Left lung (tissue), 10 donors: Measurements from ENCODE around the gene NOTCH1. TPM values are rescaled to one million over a fixed set of nuclear protein-coding genes. Genes with fewer than 3 reads are reported as not detected.

Source experiments
- ATAC-seq: fragments of 200-7000 bp; cut with Tn5 transposase; one replicate; pipeline ENCODE4 v1.9.1; 2020; ENCODE audit warnings: moderate library complexity
- DNase-seq, 4 donors: peaks; one replicate each; pipeline ENCODE4 v3.0.0-alpha.2; 2013 to 2020
- H3K27ac ChIP-seq, 2 donors: fragments of 200-600 bp; sonication (generic) in 1 of 2; one replicate each; pipeline versions ENCODE4 v1.5.0 to v1.8.0; 2020 to 2021
- H3K27me3 ChIP-seq, 2 donors: fragments of 200-600 bp; sonication (generic) in 1 of 2; one replicate each; pipeline versions ENCODE4 v1.5.0 to v1.8.0; 2020 to 2021
- H3K36me3 ChIP-seq, 2 donors: fragments of 200-600 bp; sonication (generic) in 1 of 2; one replicate each; pipeline versions ENCODE4 v1.5.0 to v1.8.0; 2020 to 2021
- H3K4me1 ChIP-seq, 2 donors: fragments of 200-600 bp; one replicate each; pipeline ENCODE4 v1.8.0; 2021
- H3K4me3 ChIP-seq, 2 donors: fragments of 200-600 bp; sonication (generic) in 1 of 2; one replicate each; pipeline versions ENCODE4 v1.5.0 to v1.8.0; 2020 to 2021; ENCODE audit warnings: mild to moderate bottlenecking in 1 of 2
- H3K9me3 ChIP-seq, 2 donors: fragments of 200-600 bp; sonication (generic) in 1 of 2; one replicate each; pipeline versions ENCODE4 v1.5.0 to v1.8.0; 2020 to 2021
- intact Hi-C, 2 donors: fragments of 100-400 bp; cut with DNase I; formaldehyde crosslinking; loops; one replicate each; pipeline versions ENCODE4 v1.11.2 to v1.14.2; 2022
- polyA plus RNA-seq, 6 donors: library from polyadenylated mRNA; unstranded; fragments of 120-200 nt; gene quantifications; one replicate each; pipeline ENCODE4 v1.2.1, GENCODE V29; 2013; ENCODE audit not compliant: insufficient read length in 6 of 6
- total RNA-seq, 2 donors: library from RNA; stranded (reverse); fragmentation: NEBNext Ultra II Directional; extraction: Animal tissue kit (Norgen Biotek cat#: 25700); gene quantifications; one replicate each; pipeline ENCODE4 v1.2.1, GENCODE V29; 2021
- TF ChIP-seq, protein P1 (sequence below), 2 donors: fragments of 200-600 bp; sonication (generic) in 1 of 2; IDR thresholded peaks; one replicate each; pipeline versions ENCODE4 v1.5.0 to v1.8.0; 2021; ENCODE audit warnings: antibody characterized with exemption in 2 of 2
- donor health status: DM: no; HTN: yes; CAD: no.
- donor health status: DM: no; HTN: no; CAD: no.

The NOTCH1 gene
- total and polyA plus RNA-seq, 8 donors = 21.7 to 102 (median 33.7) TPM

DNA sequence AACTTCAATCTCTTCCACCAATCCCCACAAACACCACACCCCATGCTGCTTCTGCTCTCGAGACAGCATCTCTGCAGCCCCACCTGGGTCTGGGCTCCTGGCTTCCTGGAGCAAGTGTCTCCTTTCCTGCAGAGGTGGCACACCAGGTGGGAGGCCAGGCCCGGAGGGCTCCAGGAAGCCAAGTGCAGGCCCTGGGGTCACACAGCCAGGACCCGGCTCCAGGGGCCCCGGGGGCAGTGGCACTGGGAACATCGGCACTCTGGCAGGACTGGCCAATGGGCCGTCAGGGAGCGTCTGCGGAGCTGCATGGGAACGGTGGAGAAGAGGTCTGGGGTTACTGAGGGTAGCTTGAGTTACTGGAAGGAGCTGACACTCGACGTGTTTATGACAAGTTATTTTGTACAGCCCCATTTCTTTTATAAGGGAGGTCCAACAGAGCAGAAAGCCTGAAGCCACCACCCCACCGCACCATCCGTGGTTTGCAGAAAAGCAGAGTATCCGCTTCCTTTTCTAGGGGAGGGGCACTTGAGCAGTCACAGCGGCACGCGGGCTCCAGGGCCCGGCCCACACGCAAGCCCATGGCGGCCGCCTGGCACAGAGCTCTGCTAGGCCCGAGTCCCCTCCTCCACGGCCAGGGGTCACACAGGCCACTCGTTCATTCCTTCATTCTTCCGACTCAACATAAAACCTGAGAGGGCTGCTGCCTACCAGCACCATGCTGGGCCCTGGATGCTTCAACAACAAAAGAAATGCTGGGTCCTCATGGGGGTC, 91.6 kb downstream of the NOTCH1 start:
- no peak for ATAC-seq
- intact Hi-C loops = no loop called here
- TF ChIP-seq, protein P1, sequence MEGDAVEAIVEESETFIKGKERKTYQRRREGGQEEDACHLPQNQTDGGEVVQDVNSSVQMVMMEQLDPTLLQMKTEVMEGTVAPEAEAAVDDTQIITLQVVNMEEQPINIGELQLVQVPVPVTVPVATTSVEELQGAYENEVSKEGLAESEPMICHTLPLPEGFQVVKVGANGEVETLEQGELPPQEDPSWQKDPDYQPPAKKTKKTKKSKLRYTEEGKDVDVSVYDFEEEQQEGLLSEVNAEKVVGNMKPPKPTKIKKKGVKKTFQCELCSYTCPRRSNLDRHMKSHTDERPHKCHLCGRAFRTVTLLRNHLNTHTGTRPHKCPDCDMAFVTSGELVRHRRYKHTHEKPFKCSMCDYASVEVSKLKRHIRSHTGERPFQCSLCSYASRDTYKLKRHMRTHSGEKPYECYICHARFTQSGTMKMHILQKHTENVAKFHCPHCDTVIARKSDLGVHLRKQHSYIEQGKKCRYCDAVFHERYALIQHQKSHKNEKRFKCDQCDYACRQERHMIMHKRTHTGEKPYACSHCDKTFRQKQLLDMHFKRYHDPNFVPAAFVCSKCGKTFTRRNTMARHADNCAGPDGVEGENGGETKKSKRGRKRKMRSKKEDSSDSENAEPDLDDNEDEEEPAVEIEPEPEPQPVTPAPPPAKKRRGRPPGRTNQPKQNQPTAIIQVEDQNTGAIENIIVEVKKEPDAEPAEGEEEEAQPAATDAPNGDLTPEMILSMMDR (IDR thresholded peaks at IDR 0.05) = no peak
- Histone ChIP-seq H3K27me3 (no peaks in the 10 kb centered on the region), H3K36me3 (peaks cover 0 to 100% of the 10 kb centered on the region in 2 donors), H3K9me3 (no peaks in the 10 kb centered on the region), H3K4me1 (no peaks in the 10 kb centered on the region), H3K27ac (no peak overlapping the region), H3K4me3 (no peak overlapping the region)
- DNase-seq = no peak

DNA sequence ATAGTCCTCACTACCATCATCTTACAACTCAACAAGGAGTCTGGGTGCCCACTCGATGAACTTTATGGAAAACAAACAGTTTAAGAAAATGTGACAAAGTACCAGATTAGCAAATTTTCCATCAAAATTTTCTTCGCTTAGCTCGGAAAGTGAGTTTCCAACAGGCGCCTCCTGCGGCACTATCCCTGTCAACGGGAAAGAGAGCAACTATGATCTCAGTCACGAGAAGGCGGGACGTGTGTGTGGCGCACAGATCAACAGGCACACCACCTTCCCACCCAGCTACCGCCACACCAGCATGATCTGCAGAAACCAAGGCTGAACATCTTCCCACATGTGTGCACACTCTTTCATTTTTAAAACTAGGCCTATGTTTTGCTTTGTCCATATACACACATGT, 92.5 kb downstream of the NOTCH1 start:
- Histone ChIP-seq H3K4me3 (no peak overlapping the region), H3K36me3 (peaks cover 0 to 98% of the 10 kb centered on the region in 2 donors), H3K27ac (no peak overlapping the region), H3K27me3 (no peaks in the 10 kb centered on the region), H3K4me1 (no peaks in the 10 kb centered on the region), H3K9me3 (no peaks in the 10 kb centered on the region)
- DNase-seq (no peak), ATAC-seq (no peak)
- TF ChIP-seq, protein P1 (IDR thresholded peaks at IDR 0.05) = no peak
- intact Hi-C loops = no loop called here

DNA sequence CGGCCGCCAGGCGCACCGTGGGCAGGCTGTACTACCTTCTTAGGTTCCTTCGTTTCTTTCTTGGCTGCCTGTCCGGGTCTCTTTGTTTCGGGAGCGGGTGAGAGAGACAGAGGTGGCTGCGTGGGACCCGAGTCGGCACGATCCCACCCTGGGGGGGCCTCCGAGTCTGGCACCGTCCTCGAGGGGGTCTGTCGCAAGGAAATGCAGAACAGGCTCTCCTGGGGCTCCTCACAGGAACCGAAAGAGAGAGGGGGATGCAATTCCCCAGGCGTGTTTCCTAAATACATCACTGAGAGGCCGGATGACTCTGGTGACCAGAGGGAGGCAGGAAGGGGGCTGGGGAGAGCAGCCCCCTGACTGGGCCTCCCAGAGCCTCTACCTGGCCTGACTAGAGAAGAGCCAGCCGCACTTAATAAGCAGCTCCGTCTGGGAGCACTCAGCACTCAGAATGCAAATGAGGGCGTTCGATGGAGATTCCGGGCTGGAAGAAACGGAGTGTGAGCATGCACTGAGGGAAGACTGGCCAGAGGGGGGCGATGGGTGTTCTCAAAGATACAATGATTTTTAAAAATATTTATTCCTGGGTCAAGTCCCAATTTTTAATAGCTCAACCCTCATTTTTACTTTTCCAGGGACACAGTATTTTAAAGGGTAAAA, 94.5 kb downstream of the NOTCH1 start:
- Histone ChIP-seq H3K27me3 (no peaks in the 10 kb centered on the region), H3K4me3 (no peak overlapping the region), H3K9me3 (no peaks in the 10 kb centered on the region), H3K4me1 (no peaks in the 10 kb centered on the region), H3K27ac (no peak overlapping the region), H3K36me3 (peaks cover 0 to 97% of the 10 kb centered on the region in 2 donors)
- intact Hi-C loops = no loop called here
- ATAC-seq (no peak), DNase-seq (no peak)
- TF ChIP-seq, protein P1 (IDR thresholded peaks at IDR 0.05) = no peak

DNA sequence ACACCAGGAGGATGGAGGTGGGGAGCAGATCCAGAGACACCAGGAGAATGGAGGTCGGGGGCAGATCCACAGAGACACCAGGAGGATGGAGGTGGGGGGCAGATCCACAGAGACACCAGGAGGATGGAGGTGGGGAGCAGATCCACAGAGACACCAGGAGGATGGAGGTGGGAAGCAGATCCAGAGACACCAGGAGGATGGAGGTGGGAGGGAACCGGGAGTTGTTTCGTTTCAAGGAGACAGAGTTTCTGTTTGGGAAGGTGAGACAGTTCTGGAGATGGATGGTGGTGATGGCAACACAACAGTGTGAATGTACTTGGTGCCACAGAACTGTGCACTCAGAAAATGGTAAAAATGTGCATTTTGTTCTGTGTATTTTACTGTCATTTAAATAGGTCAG, 97.2 kb downstream of the NOTCH1 start:
- Histone ChIP-seq H3K27ac (no peak overlapping the region), H3K9me3 (no peaks in the 10 kb centered on the region), H3K36me3 (peaks cover 0 to 97% of the 10 kb centered on the region in 2 donors), H3K4me1 (no peaks in the 10 kb centered on the region), H3K4me3 (no peak overlapping the region), H3K27me3 (no peaks in the 10 kb centered on the region)
- TF ChIP-seq, protein P1 (IDR thresholded peaks at IDR 0.05) = no peak
- no peak for ATAC-seq
- intact Hi-C loops = no loop called here
- no peak for DNase-seq

DNA sequence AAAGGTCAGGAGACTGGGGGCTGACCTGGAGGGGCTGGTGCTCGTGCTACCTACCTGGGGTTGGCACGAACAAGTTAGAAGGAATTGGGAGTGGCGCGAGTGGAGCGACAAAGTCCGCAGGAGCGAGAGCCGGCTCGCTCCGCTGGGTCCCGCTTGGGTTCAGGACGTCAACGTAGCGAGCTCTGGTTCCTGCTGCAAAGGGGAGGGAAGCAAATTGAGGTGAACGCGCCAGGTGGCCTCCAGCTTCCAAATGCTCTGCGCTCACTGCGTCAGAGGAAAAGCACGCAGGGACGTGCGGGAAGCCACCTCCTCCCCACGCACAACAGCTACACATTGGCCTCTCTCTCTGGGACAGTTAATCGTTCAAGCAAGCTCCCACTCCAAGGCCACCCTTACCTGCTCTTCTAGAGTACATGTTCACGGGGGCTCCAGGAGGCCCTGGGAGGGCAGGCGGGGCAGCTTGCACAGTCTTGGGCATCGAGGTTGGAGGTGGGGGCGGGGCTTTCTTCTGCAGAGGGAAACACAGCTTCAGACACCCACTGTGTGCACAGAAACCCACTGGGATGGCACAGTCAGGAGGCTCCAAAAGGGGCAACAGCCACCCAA, 98.6 kb downstream of the NOTCH1 start:
- intact Hi-C loops = no loop called here
- no peaks in the 10 kb centered on the region for H3K9me3 ChIP-seq
- no peak overlapping the region for H3K27ac ChIP-seq
- no peak overlapping the region for H3K4me3 ChIP-seq
- H3K36me3 ChIP-seq = peaks cover 0 to 97% of the 10 kb centered on the region in 2 donors
- DNase-seq (no peak), ATAC-seq (no peak)
- no peaks in the 10 kb centered on the region for H3K4me1 ChIP-seq
- H3K27me3 ChIP-seq = no peaks in the 10 kb centered on the region
- TF ChIP-seq, protein P1 (IDR thresholded peaks at IDR 0.05) = no peak
